B cell (primary cell): ENCODE measurements around the gene FRMPD2.

Experiments
- CTCF ChIP-seq: fragments of 200-600 bp; IDR thresholded peaks from one replicate; pipeline ENCODE4 v1.8.0; 2022; ENCODE audit warnings: antibody characterized with exemption, mild to moderate bottlenecking
- EZH2 ChIP-seq: IDR thresholded peaks from 2 replicates; pipeline ENCODE4 v1.6.1; 2012; ENCODE audit warnings: borderline replicate concordance, low read depth, mild to moderate bottlenecking, moderate library complexity, low read length; ENCODE audit not compliant: insufficient read depth, poor library complexity, severe bottlenecking

- TF ChIP-seq CTCF (no peak), EZH2 (no peak)
Observed at GRCh38 chr10:48316236-48316635, 41.7 kb upstream of the FRMPD2 start.
